GM23338 (cell line): ENCODE results near the gene ZBTB7B. TPM values are rescaled to one million over a fixed set of nuclear protein-coding genes. Genes with fewer than 3 reads are reported as not detected.
A peak's percentile ranks its signal among the peaks of the same experiment; 100 is the strongest.

Experiments used
- ATAC-seq: fragments of 200-7000 bp; cut with Tn5 transposase; 3 replicates; pipeline ENCODE4 v1.9.1; 2020
- DNase-seq: peaks from one replicate; pipeline ENCODE4 v3.0.0-alpha.2; 2015; ENCODE audit warnings: low spot score
- H2AFZ ChIP-seq: fragments of 200-600 bp; sonication (generic); 2 replicates; pipeline ENCODE4 v1.8.0; 2016; ENCODE audit warnings: antibody characterized with exemption, mild to moderate bottlenecking, moderate library complexity
- H3F3A ChIP-seq: fragments of 200-600 bp; sonication (generic); replicated peaks from 2 replicates; pipeline ENCODE4 v1.8.0; 2017; ENCODE audit warnings: antibody characterized with exemption, mixed run types, low read depth
- H3K27ac ChIP-seq: fragments of 200-600 bp; sonication (generic); 2 replicates; pipeline ENCODE4 v1.6.1; 2016; ENCODE audit warnings: low read depth
- H3K27me3 ChIP-seq: fragments of 200-600 bp; sonication (generic); 2 replicates; pipeline ENCODE4 v1.8.0; 2016; ENCODE audit warnings: mild to moderate bottlenecking, mixed run types, moderate library complexity; ENCODE audit not compliant: insufficient read depth
- H3K36me3 ChIP-seq: fragments of 200-600 bp; sonication (generic); 2 replicates; pipeline ENCODE4 v1.8.0; 2016; ENCODE audit warnings: mild to moderate bottlenecking; ENCODE audit not compliant: insufficient read depth
- H3K4me1 ChIP-seq: fragments of 200-600 bp; sonication (generic); 2 replicates; pipeline ENCODE4 v1.8.0; 2016; ENCODE audit warnings: mild to moderate bottlenecking, moderate library complexity; ENCODE audit not compliant: insufficient read depth
- H3K4me2 ChIP-seq: fragments of 200-600 bp; sonication (generic); 2 replicates; pipeline ENCODE4 v1.7.1; 2017; ENCODE audit warnings: mixed run types
- H3K4me3 ChIP-seq: fragments of 200-600 bp; sonication (generic); 2 replicates; pipeline ENCODE4 v1.6.1; 2016; ENCODE audit warnings: mixed run types
- H3K79me2 ChIP-seq: fragments of 200-600 bp; sonication (generic); replicated peaks from 2 replicates; pipeline ENCODE4 v1.8.0; 2017; ENCODE audit warnings: mild to moderate bottlenecking; ENCODE audit not compliant: insufficient read depth
- H3K9me2 ChIP-seq: fragments of 200-600 bp; sonication (generic); 2 replicates; pipeline ENCODE4 v1.8.0; 2017; ENCODE audit not compliant: insufficient read depth
- H4K20me1 ChIP-seq: fragments of 200-600 bp; sonication (generic); replicated peaks from 2 replicates; pipeline ENCODE4 v1.8.0; 2017; ENCODE audit warnings: mild to moderate bottlenecking; ENCODE audit not compliant: insufficient read depth
- H3K27ac Mint-ChIP-seq: 2 replicates; pipeline ENCODE4 v1.8.0; 2020; ENCODE audit warnings: inconsistent platforms, mild to moderate bottlenecking, moderate library complexity, mixed read lengths
- H3K27me3 Mint-ChIP-seq: 3 replicates; pipeline ENCODE4 v1.8.0; 2022; ENCODE audit warnings: low read depth, mild to moderate bottlenecking, moderate library complexity, mixed read lengths, inconsistent platforms; ENCODE audit not compliant: insufficient read depth, poor library complexity
- H3K36me3 Mint-ChIP-seq: 3 replicates; pipeline ENCODE4 v1.8.0; 2021; ENCODE audit warnings: low read depth, mild to moderate bottlenecking, inconsistent platforms, moderate library complexity, mixed read lengths
- H3K4me1 Mint-ChIP-seq: 3 replicates; pipeline ENCODE4 v1.8.0; 2020; ENCODE audit warnings: mild to moderate bottlenecking, inconsistent platforms, mixed read lengths
- H3K4me3 Mint-ChIP-seq: 3 replicates; pipeline ENCODE4 v1.8.0; 2021; ENCODE audit warnings: moderate library complexity, mild to moderate bottlenecking, inconsistent platforms, mixed read lengths
- H3K9me3 Mint-ChIP-seq: 3 replicates; pipeline ENCODE4 v1.8.0; 2020; ENCODE audit warnings: moderate library complexity, mild to moderate bottlenecking, inconsistent platforms, mixed read lengths
- CTCF ChIP-seq, 2 experiments: fragments of 200-600 bp in 1 of 2; sonication (generic) in 1 of 2; conservative IDR thresholded peaks; 2 replicates each; pipeline versions ENCODE4 v1.5.1 to v1.6.1; 2016 to 2017; ENCODE audit warnings: antibody characterized with exemption in 2 of 2, low read depth in 2 of 2, mild to moderate bottlenecking in 2 of 2, moderate library complexity in 1 of 2
- ETS1 ChIP-seq: IDR thresholded peaks from 2 replicates; pipeline ENCODE4 v1.6.1; 2016; ENCODE audit warnings: antibody characterized with exemption
- EZH2 ChIP-seq: fragments of 200-600 bp; sonication (generic); IDR thresholded peaks from one replicate; pipeline ENCODE4 v1.8.0; 2017; ENCODE audit warnings: antibody characterized with exemption, mild to moderate bottlenecking, low read depth; ENCODE audit not compliant: unreplicated experiment
- REST ChIP-seq: IDR thresholded peaks from one replicate; pipeline ENCODE4 v1.6.1; 2018; ENCODE audit warnings: antibody characterized with exemption; ENCODE audit not compliant: unreplicated experiment
- ZNF462 ChIP-seq: fragments of 250-450 bp; sonication (Bioruptor Pico); IDR thresholded peaks from 2 replicates; pipeline ENCODE4 v1.5.0; 2020; ENCODE audit warnings: mild to moderate bottlenecking, moderate library complexity
- polyA plus RNA-seq: library from polyadenylated mRNA; unstranded; fragments of >200 nt; fragmentation: Nextera tagmentation; extraction: Ambion mirVana; gene quantifications from 2 replicates; pipeline ENCODE4 v1.2.1, GENCODE V29; 2016
- total RNA-seq: library from RNA; depleted of rRNA; stranded (reverse); fragments of >200 nt; shearing (Covaris generic); gene quantifications from 2 replicates; pipeline ENCODE4 v1.2.3, GENCODE V29; 2014

Gene ZBTB7B
- total and polyA plus RNA-seq, 2 experiments from 2014 or later: 3.6 to 32.6 TPM

- TF ChIP-seq ZNF462 (CRISPR knock-in tag) (no peak), EZH2 (no peak), ETS1 (no peak)
Measured at GRCh38 chr1:155051777-155052398, 49.3 kb downstream of the ZBTB7B start (continued).

GRCh38 chr1:155052439-155053395 is 50.1 kb downstream of the ZBTB7B start:
- H3K36me3 ChIP-seq: no peaks in the 10 kb centered on the region
- H3F3A ChIP-seq: peaks cover 12% of the 10 kb centered on the region; the same call in 1 of the 2 replicates
- peak; percentile 17 for ATAC-seq
- peaks cover 18% of the 10 kb centered on the region; the same call in 1 of the 2 replicates for H3K4me1 ChIP-seq
- peak overlapping the region; percentile 90 for H3K4me3 ChIP-seq
- H3K79me2 ChIP-seq: no peaks in the 10 kb centered on the region
- no peaks in the 10 kb centered on the region; the same call in 2 of the 3 replicates for H3K36me3 Mint-ChIP-seq
- H3K9me3 Mint-ChIP-seq: no peaks in the 10 kb centered on the region; the same call in 2 of the 3 replicates
- H3K27ac Mint-ChIP-seq: no peak overlapping the region
- H2AFZ ChIP-seq: no peak overlapping the region
- no peak overlapping the region for H3K27ac ChIP-seq
- H3K9me2 ChIP-seq: no peaks in the 10 kb centered on the region
- TF ChIP-seq REST (no peak), CTCF (conservative IDR thresholded peaks at IDR 0.05; ENCODE audit: low read depth in 2 of 2) (peak; percentile 32 to 61)
- DNase-seq: peak; percentile 46
- peaks cover 3% of the 10 kb centered on the region; the same call in 1 of the 2 replicates for H4K20me1 ChIP-seq
- H3K27me3 Mint-ChIP-seq: peaks cover 25% of the 10 kb centered on the region
- H3K27me3 ChIP-seq: peaks cover 24% of the 10 kb centered on the region
- peak overlapping the region; percentile 98 for H3K4me2 ChIP-seq
- peak overlapping the region; percentile 76 for H3K4me3 Mint-ChIP-seq
- peaks cover 33% of the 10 kb centered on the region for H3K4me1 Mint-ChIP-seq
